Measurements from ENCODE around the gene FGFR3.

The FGFR3 gene

DNA sequence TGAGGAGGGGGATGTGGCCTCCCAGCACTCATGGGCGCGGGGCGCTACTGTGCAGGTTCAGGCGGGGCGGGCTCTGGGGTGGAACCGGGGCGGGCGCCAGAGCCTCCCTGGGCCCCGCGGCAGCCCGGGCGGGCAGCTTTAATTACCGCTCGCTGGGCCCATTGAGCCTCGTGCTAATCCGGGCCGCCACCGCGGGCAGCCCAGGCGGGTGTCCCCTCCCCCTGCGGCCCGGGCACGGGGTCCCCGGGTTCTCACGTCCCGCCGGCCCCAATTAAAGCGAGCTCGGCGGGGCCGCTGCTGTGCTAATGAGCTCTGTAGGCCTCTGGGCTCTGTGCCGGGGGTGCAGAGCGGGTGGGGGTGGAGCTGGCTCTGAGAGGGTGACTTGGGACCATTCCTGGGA is 22.8 kb upstream of the FGFR3 start:
- Histone ChIP-seq H3K9me3 (no peaks in the 10 kb centered on the region), H3K27me3 (no peaks in the 10 kb centered on the region), H3K4me1 (peaks cover 10% of the 10 kb centered on the region), H3K4me3 (ENCODE audit: low read depth, low read length) (no peak overlapping the region), H3K36me3 (no peaks in the 10 kb centered on the region)
- no peak for TF ChIP-seq CTCF (IDR thresholded peaks at IDR 0.05; ENCODE audit: low read depth, low read length)
- DNase-seq: no peak

- no peaks in the 10 kb centered on the region for H3K27me3 ChIP-seq
- peaks cover 15% of the 10 kb centered on the region for H3K4me1 ChIP-seq
- TF ChIP-seq CTCF (IDR thresholded peaks at IDR 0.05; ENCODE audit: low read depth, low read length): no peak
These were observed 22.3 kb upstream of the FGFR3 start for GRCh38 chr4:1770791-1771231.

DNA sequence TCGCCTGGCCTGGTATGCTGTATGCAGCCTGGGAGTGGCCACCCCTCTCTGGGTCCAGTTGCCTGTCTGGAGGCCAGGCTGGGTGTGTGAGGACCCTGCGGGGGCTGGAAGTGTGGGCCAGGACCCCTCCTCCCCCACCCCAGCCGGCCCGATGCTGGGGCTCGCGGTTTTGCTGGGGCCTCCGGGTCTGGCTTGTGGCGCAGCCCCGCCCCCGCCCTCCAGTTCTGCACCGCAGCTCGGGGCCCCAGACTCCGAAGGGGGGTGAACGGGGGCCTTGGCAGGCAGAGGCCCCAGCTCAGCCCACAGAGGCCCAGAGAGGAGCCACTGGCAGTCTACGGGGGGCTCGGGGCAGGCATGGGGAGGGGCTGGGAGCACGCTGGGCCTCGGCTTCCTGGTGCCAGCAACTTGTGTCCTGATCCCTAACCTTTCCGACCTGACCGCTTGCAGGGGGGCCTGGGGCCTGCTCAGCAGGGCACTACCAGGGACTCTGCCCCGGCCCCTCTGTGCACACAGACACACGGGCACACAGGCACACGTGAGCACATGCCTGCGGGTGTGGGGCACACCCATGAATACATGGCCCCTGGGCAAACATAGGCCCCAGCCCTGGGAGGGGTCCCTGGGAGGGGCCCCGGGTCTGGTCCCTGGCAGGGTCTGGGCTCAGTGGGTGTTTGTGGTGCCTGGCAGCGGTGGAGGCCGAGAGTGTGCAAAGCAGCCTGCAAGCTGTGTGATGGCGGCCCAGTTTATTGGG is 21.4 kb upstream of the FGFR3 start:
- Histone ChIP-seq H3K4me1 (peaks cover 20% of the 10 kb centered on the region), H3K27me3 (no peaks in the 10 kb centered on the region), H3K9me3 (no peaks in the 10 kb centered on the region), H3K4me3 (ENCODE audit: low read depth, low read length) (no peak overlapping the region), H3K36me3 (no peaks in the 10 kb centered on the region)
- no peak for DNase-seq
- TF ChIP-seq CTCF (IDR thresholded peaks at IDR 0.05; ENCODE audit: low read depth, low read length): no peak

More at GRCh38 chr4:1770791-1771231, 22.3 kb upstream of the FGFR3 start:
- no peak for DNase-seq
- H3K4me3 ChIP-seq (ENCODE audit: low read depth, low read length): no peak overlapping the region
- H3K9me3 ChIP-seq: no peaks in the 10 kb centered on the region
- H3K36me3 ChIP-seq: no peaks in the 10 kb centered on the region

GRCh38 chr4:1772853-1773538 is 20.1 kb upstream of the FGFR3 start:
- DNase-seq: peak; percentile 64
- Histone ChIP-seq H3K27me3 (no peaks in the 10 kb centered on the region), H3K9me3 (no peaks in the 10 kb centered on the region), H3K4me1 (peaks cover 20% of the 10 kb centered on the region), H3K36me3 (no peaks in the 10 kb centered on the region), H3K4me3 (ENCODE audit: low read depth, low read length) (peak overlapping the region; percentile 37)
- no peak for TF ChIP-seq CTCF (IDR thresholded peaks at IDR 0.05; ENCODE audit: low read depth, low read length)

DNA sequence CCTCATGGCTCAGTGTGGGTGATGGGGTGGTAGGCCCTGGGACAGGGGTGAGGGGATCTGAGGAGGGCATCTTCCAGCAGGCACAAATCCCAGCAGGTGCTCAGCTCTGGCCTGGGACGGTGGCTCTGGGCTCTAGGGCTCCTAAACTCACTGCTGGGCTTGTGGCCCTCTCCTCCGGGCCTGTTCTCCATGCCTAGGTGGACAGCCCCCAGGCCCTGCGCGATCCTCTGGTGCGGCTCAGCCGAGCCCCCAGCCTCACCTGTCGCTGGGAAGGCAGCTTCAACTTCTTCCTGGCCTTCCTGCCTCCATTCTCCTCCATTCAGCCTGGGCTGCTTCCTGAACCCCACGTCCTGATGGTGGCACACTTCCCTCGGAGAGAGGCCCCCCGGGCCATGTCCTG is 19.3 kb upstream of the FGFR3 start:
- no peak overlapping the region for H3K4me3 ChIP-seq (ENCODE audit: low read depth, low read length)
- peaks cover 20% of the 10 kb centered on the region for H3K4me1 ChIP-seq
- no peaks in the 10 kb centered on the region for H3K27me3 ChIP-seq
- DNase-seq: no peak
- H3K9me3 ChIP-seq: no peaks in the 10 kb centered on the region
- no peak for TF ChIP-seq CTCF (IDR thresholded peaks at IDR 0.05; ENCODE audit: low read depth, low read length)
- H3K36me3 ChIP-seq: no peaks in the 10 kb centered on the region
